ENCODE data around the gene CHAT.

Gene CHAT

DNA sequence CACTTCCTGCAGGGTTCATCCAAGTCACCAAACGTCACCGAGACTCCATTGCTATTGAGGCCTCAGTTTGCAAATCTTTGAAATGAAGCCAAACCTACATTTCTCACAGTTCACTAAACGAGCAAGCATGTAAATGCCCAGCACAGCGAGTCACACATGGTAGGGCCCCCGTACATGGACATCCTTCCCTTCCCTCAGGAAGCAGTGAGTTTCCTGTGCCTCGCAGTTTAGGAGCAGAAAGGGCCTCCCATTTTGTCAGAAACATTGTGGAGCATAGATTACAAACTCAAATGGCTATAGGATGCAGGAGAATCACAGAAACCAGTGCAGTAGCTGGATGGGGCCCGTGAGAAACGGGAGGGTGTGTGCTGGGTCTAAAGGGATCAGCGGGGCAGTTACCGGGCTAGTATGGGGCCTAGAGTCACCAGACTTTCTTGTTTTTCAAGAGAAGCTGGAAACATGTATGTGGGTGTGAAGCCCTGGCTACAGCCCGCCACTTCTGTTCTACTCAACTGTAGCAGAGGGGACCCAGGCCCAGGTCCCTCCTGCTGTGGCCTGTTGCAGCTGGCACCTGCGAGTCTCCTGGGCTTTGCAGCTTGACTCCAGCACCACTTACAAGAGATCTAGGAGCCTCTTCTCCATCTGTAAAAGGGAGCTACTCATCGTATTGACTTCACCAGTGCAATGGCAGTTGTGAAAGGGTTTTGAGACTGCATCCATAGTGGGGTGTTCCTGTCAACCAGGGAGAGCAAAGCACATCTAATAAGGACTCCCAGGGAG, 17.9 kb upstream of the CHAT start:
- TF ChIP-seq, protein P1, sequence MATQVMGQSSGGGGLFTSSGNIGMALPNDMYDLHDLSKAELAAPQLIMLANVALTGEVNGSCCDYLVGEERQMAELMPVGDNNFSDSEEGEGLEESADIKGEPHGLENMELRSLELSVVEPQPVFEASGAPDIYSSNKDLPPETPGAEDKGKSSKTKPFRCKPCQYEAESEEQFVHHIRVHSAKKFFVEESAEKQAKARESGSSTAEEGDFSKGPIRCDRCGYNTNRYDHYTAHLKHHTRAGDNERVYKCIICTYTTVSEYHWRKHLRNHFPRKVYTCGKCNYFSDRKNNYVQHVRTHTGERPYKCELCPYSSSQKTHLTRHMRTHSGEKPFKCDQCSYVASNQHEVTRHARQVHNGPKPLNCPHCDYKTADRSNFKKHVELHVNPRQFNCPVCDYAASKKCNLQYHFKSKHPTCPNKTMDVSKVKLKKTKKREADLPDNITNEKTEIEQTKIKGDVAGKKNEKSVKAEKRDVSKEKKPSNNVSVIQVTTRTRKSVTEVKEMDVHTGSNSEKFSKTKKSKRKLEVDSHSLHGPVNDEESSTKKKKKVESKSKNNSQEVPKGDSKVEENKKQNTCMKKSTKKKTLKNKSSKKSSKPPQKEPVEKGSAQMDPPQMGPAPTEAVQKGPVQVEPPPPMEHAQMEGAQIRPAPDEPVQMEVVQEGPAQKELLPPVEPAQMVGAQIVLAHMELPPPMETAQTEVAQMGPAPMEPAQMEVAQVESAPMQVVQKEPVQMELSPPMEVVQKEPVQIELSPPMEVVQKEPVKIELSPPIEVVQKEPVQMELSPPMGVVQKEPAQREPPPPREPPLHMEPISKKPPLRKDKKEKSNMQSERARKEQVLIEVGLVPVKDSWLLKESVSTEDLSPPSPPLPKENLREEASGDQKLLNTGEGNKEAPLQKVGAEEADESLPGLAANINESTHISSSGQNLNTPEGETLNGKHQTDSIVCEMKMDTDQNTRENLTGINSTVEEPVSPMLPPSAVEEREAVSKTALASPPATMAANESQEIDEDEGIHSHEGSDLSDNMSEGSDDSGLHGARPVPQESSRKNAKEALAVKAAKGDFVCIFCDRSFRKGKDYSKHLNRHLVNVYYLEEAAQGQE (IDR thresholded peaks at IDR 0.05; ENCODE audit: insufficient read depth in 1 of 2, low read depth in 2 of 2, low read length in 2 of 2), result no peak
- no peak for TF ChIP-seq TAF1 (IDR thresholded peaks at IDR 0.05; ENCODE audit: borderline replicate concordance, insufficient read depth, low read length)
- no peak for TF ChIP-seq POLR2AphosphoS5 (IDR thresholded peaks at IDR 0.05; ENCODE audit: low read depth, low read length)
- no peak for TF ChIP-seq FOXP2 (optimal IDR thresholded peaks at IDR 0.05; ENCODE audit: borderline replicate concordance, extremely low read depth, extremely low read length, insufficient read depth)
- TF ChIP-seq SIN3A (IDR thresholded peaks at IDR 0.05; ENCODE audit: borderline replicate concordance, insufficient read depth, low read length), result no peak

DNA sequence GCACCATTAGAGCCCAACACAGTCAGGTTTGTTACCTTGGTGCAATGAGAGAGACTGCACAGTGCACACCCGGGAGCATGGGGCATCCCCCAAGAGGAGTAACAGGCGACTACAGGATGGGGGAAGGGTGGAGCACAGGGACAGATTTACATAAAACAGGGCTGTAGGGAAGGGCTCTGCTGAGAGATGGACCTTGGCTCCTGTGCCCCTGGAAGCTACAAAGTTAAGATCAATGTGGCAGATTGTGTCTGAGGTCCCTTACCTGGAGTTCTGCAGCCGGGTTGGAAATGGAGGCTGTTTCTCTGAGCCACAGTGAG, 17.4 kb upstream of the CHAT start:
- TF ChIP-seq POLR2AphosphoS5 (IDR thresholded peaks at IDR 0.05; ENCODE audit: low read depth, low read length) (no peak), SIN3A (IDR thresholded peaks at IDR 0.05; ENCODE audit: borderline replicate concordance, insufficient read depth, low read length) (no peak), FOXP2 (optimal IDR thresholded peaks at IDR 0.05; ENCODE audit: borderline replicate concordance, extremely low read depth, extremely low read length, insufficient read depth) (no peak)

DNA sequence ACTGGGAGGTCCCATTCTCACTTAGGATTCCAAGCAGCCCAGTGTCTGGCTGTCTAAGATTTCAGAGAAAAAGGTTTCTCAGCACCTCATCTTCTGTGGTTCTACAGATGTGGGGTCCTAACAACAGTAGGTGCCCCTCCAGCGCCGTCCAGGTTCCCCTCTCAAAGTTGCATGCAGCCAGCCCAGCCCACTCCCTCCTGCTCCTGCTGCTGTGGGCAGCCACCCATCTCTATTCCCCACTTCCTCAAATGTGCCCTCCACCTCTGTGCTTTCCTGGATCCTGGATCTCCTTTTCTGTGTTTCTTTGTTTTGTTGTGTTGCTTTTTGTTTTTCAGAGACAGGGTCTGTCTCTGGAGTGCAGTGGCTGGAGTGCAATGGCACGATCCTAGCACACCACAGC, 17.0 kb upstream of the CHAT start:
- TF ChIP-seq FOXP2 (optimal IDR thresholded peaks at IDR 0.05; ENCODE audit: borderline replicate concordance, extremely low read depth, extremely low read length, insufficient read depth), result no peak
- TF ChIP-seq SIN3A (IDR thresholded peaks at IDR 0.05; ENCODE audit: borderline replicate concordance, insufficient read depth, low read length), result no peak
- TF ChIP-seq POLR2AphosphoS5 (IDR thresholded peaks at IDR 0.05; ENCODE audit: low read depth, low read length), result no peak
- TF ChIP-seq, protein P1 (IDR thresholded peaks at IDR 0.05; ENCODE audit: insufficient read depth in 1 of 2, low read depth in 2 of 2, low read length in 2 of 2), result no peak
- TF ChIP-seq TAF1 (IDR thresholded peaks at IDR 0.05; ENCODE audit: borderline replicate concordance, insufficient read depth, low read length), result no peak

DNA sequence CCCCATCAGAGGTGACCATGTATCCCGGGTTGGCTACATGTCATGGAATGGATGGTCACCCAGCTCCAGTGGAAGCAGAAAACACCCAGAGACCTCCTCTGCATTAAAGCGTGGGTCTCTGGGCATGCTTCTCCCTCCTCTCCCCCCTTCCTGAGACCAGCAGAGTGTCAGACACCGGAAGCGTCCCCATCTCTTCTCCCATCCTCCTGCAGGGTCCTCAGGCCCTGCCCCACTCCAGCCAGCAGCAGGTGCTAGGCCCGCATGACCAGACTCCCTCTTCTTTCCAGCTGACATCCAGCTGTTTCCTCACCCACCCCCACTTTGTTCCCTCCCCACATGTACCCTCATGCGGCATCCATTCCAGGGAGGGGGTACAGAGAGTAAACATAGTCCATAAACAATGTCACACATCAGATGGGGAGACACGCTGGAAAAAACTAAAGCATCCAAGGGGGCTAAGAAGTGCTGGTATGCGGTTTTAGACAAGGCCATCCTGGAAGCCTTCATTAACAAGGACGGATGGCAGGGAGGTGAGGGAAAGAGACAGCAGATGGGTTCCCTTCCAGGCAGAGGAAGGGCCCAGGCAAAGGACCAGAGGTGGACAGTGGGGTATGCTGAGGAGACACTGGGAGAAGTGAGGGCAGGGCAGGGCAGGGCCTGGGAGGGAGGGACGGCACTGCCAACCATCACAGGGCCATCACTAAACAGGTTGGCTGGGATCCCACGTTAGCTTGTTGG, 16.2 kb upstream of the CHAT start:
- TF ChIP-seq TAF1 (IDR thresholded peaks at IDR 0.05; ENCODE audit: borderline replicate concordance, insufficient read depth, low read length) (no peak), SIN3A (IDR thresholded peaks at IDR 0.05; ENCODE audit: borderline replicate concordance, insufficient read depth, low read length) (no peak), POLR2AphosphoS5 (IDR thresholded peaks at IDR 0.05; ENCODE audit: low read depth, low read length) (no peak), FOXP2 (optimal IDR thresholded peaks at IDR 0.05; ENCODE audit: borderline replicate concordance, extremely low read depth, extremely low read length, insufficient read depth) (no peak)
- TF ChIP-seq, protein P1 (IDR thresholded peaks at IDR 0.05; ENCODE audit: insufficient read depth in 1 of 2, low read depth in 2 of 2, low read length in 2 of 2), result no peak

DNA sequence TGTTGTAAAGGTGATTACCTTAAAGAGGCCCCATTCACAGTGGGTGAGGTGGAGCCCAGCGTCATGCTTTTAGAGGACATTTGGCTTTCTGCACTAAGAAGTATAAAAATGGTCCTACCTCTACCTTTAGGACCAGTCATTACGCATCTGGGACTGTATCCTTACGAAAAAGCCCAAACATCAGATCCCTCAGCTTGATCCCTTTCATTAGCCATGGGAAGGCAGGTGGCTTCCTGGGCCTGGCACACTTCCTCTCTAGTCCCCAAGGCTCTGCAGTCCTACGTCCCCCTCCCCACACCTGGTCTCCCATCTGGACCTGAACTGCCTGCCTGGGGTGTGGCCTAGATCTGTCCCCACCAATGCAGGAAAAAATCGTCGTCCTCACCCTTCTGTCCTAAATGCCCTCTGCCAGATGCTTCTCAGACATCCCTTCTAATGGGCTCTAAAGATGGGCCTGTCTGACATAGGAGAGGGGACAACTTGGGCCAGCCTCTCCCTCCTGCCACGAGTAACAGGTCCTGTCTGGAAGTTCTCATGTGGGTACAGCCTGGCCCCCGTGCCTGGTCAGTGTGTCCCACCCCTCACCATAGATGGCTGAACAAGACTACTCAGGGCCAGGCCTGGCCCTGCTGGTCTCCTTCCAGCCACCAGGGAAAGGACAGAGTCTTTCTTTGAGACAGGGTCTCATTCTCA, 15.5 kb upstream of the CHAT start:
- TF ChIP-seq, protein P1 (IDR thresholded peaks at IDR 0.05; ENCODE audit: insufficient read depth in 1 of 2, low read depth in 2 of 2, low read length in 2 of 2), result no peak
- TF ChIP-seq SIN3A (IDR thresholded peaks at IDR 0.05; ENCODE audit: borderline replicate concordance, insufficient read depth, low read length) (no peak), POLR2AphosphoS5 (IDR thresholded peaks at IDR 0.05; ENCODE audit: low read depth, low read length) (no peak), FOXP2 (optimal IDR thresholded peaks at IDR 0.05; ENCODE audit: borderline replicate concordance, extremely low read depth, extremely low read length, insufficient read depth) (no peak), TAF1 (IDR thresholded peaks at IDR 0.05; ENCODE audit: borderline replicate concordance, insufficient read depth, low read length) (no peak)

All from PFSK-1 (cell line).